ENCODE results near the gene NDUFA3. TPM values are rescaled to one million over a fixed set of nuclear protein-coding genes. Genes with fewer than 3 reads are reported as not detected.

NDUFA3 gene
- total RNA-seq, 1 donor from 2014 or later: 77.4 TPM

DNA sequence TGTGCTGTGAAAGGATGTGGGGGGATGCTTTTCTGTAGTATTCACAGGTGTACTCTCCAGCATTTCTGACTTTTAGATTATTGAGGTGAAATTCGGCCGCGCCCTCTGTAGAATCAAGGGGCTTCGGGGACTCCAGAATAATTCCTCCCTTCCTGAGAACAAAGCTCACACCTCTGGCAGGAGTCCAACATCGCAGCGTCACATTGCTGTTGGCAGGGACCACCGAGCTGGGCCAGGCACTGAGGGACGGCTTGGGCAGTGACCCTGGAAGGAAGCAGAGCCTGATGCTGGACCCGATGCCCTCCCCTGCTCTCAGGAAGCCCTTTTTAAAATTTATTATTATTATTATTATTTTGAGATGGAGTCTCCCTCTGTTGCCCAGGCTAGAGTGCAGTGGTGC lies 27.8 kb upstream of the NDUFA3 start:
- Mint-ChIP-seq H3K27me3 (ENCODE audit: low read depth) (no peaks in the 10 kb centered on the region), H3K27ac (ENCODE audit: unreplicated experiment) (no peak overlapping the region), H3K4me1 (ENCODE audit: low read depth) (no peaks in the 10 kb centered on the region), H3K4me3 (ENCODE audit: unreplicated experiment) (no peak overlapping the region), H3K9me3 (ENCODE audit: low read depth) (peaks cover under 1% of the 10 kb centered on the region), H3K36me3 (ENCODE audit: low read depth) (peaks cover 2% of the 10 kb centered on the region)
- no peak for TF ChIP-seq CTCF (IDR thresholded peaks at IDR 0.05)
- DNase-seq (ENCODE audit: low spot score): no peak

DNA sequence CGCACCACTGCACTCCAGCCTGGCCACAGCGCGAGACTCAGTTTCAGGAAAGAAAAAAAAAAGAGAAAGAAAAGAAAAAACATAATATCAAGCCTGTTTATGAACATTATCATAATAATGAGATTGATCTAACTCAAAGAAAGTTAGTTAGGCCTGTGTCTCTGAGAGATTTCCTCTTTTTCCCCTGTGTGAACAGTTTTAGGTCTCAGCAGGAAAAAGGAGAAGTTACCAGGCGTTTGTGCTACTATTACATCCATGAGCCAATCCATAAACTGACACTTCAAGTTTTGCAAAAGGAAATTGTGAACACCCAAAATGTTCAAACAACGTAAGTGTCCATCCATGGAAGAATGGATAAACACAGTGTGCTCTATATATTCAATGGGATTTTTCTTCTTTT lies 25.3 kb upstream of the NDUFA3 start:
- peaks cover 3% of the 10 kb centered on the region for H3K9me3 Mint-ChIP-seq (ENCODE audit: low read depth)
- peaks cover 2% of the 10 kb centered on the region for H3K36me3 Mint-ChIP-seq (ENCODE audit: low read depth)
- no peak for DNase-seq (ENCODE audit: low spot score)
- no peak overlapping the region for H3K4me3 Mint-ChIP-seq (ENCODE audit: unreplicated experiment)
- no peak for TF ChIP-seq CTCF (IDR thresholded peaks at IDR 0.05)
- no peaks in the 10 kb centered on the region for H3K4me1 Mint-ChIP-seq (ENCODE audit: low read depth)
- H3K27me3 Mint-ChIP-seq (ENCODE audit: low read depth): no peaks in the 10 kb centered on the region
- H3K27ac Mint-ChIP-seq (ENCODE audit: unreplicated experiment): no peak overlapping the region

DNA sequence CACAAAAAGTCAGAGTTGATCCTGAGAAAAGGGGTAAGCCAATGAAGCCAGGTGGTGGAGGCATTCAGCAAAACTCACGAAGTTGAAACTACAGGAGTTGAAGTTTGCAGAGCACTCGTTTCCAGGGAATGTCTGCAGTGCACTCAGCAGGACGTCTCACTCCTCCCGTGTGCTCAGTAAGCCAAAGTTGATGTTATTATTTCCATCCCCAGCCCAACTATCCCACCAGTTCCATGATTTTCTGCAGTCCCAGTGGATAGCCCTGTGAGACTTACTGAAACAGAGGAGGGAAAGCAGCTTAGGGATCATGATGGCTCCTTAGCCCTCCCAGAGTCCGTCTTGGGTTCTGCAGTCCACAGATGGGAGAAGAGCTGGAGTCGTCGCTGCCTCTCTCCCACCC lies 21.6 kb upstream of the NDUFA3 start, which contains the start of gene TARM1:
Gene TARM1, minus strand, starts transcription at position 334 of the 400 bp plus-strand sequence. Its CDS starts 25 bp downstream, at position 309.
- peaks cover 6% of the 10 kb centered on the region for H3K9me3 Mint-ChIP-seq (ENCODE audit: low read depth)
- H3K27me3 Mint-ChIP-seq (ENCODE audit: low read depth): no peaks in the 10 kb centered on the region
- no peak for TF ChIP-seq CTCF (IDR thresholded peaks at IDR 0.05)
- H3K4me3 Mint-ChIP-seq (ENCODE audit: unreplicated experiment): no peak within 1 kb of the TSS
- peaks cover 1% of the 10 kb centered on the region for H3K36me3 Mint-ChIP-seq (ENCODE audit: low read depth)
- H3K27ac Mint-ChIP-seq (ENCODE audit: unreplicated experiment): no peak within 1 kb of the TSS
- peak; percentile 12 for DNase-seq (ENCODE audit: low spot score)
- no peaks in the 10 kb centered on the region for H3K4me1 Mint-ChIP-seq (ENCODE audit: low read depth)

- Mint-ChIP-seq H3K4me1 (ENCODE audit: low read depth) (no peaks in the 10 kb centered on the region), H3K36me3 (ENCODE audit: low read depth) (no peaks in the 10 kb centered on the region), H3K27ac (ENCODE audit: unreplicated experiment) (no peak overlapping the region), H3K27me3 (ENCODE audit: low read depth) (peaks cover 4% of the 10 kb centered on the region), H3K9me3 (ENCODE audit: low read depth) (peaks cover 6% of the 10 kb centered on the region), H3K4me3 (ENCODE audit: unreplicated experiment) (no peak overlapping the region)
- peak; percentile 8 for DNase-seq (ENCODE audit: low spot score)
- no peak for TF ChIP-seq CTCF (IDR thresholded peaks at IDR 0.05)
Measured at GRCh38 chr19:54084410-54084809, 18.2 kb upstream of the NDUFA3 start.

- H3K27me3 Mint-ChIP-seq (ENCODE audit: low read depth): peaks cover 5% of the 10 kb centered on the region
Measured at GRCh38 chr19:54094426-54095000, 8.1 kb upstream of the NDUFA3 start.

More at GRCh38 chr19:54094426-54095000, 8.1 kb upstream of the NDUFA3 start:
- peak; percentile 18 for DNase-seq (ENCODE audit: low spot score)
- H3K4me3 Mint-ChIP-seq (ENCODE audit: unreplicated experiment): no peak overlapping the region
- H3K9me3 Mint-ChIP-seq (ENCODE audit: low read depth): no peaks in the 10 kb centered on the region
- peaks cover 9% of the 10 kb centered on the region for H3K4me1 Mint-ChIP-seq (ENCODE audit: low read depth)
- H3K36me3 Mint-ChIP-seq (ENCODE audit: low read depth): no peaks in the 10 kb centered on the region
- TF ChIP-seq CTCF (IDR thresholded peaks at IDR 0.05): no peak
- H3K27ac Mint-ChIP-seq (ENCODE audit: unreplicated experiment): no peak overlapping the region

All from chondrocyte (in vitro differentiated cells).